ENCODE measurements around the gene SERHL2.
"Not testable (repeated sequence)": the region's sequence is repeated elsewhere in the genome, so short reads cannot be mapped to it uniquely, and the experiment has no call there.

SERHL2 gene

GRCh38 chr22:42575996-42576574, 22.3 kb downstream of the SERHL2 start:
- not testable (repeated sequence) for DNase-seq (ENCODE audit: low read depth)

GRCh38 chr22:42577141-42577540, 23.4 kb downstream of the SERHL2 start:
- not testable (repeated sequence) for DNase-seq (ENCODE audit: low read depth)

GRCh38 chr22:42577623-42578240, 24.0 kb downstream of the SERHL2 start:
- DNase-seq (ENCODE audit: low read depth) = no peak

GRCh38 chr22:42580040-42580439, 26.3 kb downstream of the SERHL2 start:
- not testable (repeated sequence) for DNase-seq (ENCODE audit: low read depth)

GRCh38 chr22:42581194-42581761, 27.5 kb downstream of the SERHL2 start:
- DNase-seq (ENCODE audit: low read depth) = not testable (repeated sequence)

GRCh38 chr22:42581762-42582716, 28.3 kb downstream of the SERHL2 start:
- peak; percentile 84 for DNase-seq (ENCODE audit: low read depth)

- no peak for DNase-seq (ENCODE audit: low read depth)
These were observed 29.2 kb downstream of the SERHL2 start for GRCh38 chr22:42582987-42583386.

GRCh38 chr22:42584364-42584940, 30.7 kb downstream of the SERHL2 start:
- DNase-seq (ENCODE audit: low read depth) = no peak

- DNase-seq (ENCODE audit: low read depth) = no peak
These were observed 31.3 kb downstream of the SERHL2 start for GRCh38 chr22:42585096-42585495.

GRCh38 chr22:42586381-42586780, 32.6 kb downstream of the SERHL2 start:
- no peak for DNase-seq (ENCODE audit: low read depth)

- DNase-seq (ENCODE audit: low read depth) = no peak
These were observed 33.9 kb downstream of the SERHL2 start for GRCh38 chr22:42587588-42588175.

- no peak for DNase-seq (ENCODE audit: low read depth)
These were observed 38.2 kb downstream of the SERHL2 start for GRCh38 chr22:42591987-42592386.

GRCh38 chr22:42595434-42595833, 41.7 kb downstream of the SERHL2 start:
- no peak for DNase-seq (ENCODE audit: low read depth)

GRCh38 chr22:42596336-42596735, 42.6 kb downstream of the SERHL2 start:
- no peak for DNase-seq (ENCODE audit: low read depth)

GRCh38 chr22:42596863-42597530, 43.2 kb downstream of the SERHL2 start:
- no peak for DNase-seq (ENCODE audit: low read depth)

GRCh38 chr22:42601879-42602465, 48.2 kb downstream of the SERHL2 start:
- DNase-seq (ENCODE audit: low read depth) = no peak

GRCh38 chr22:42602470-42602869, 48.7 kb downstream of the SERHL2 start:
- DNase-seq (ENCODE audit: low read depth) = no peak

- DNase-seq (ENCODE audit: low read depth) = no peak
These were observed 49.7 kb downstream of the SERHL2 start for GRCh38 chr22:42603427-42603826.

- no peak for DNase-seq (ENCODE audit: low read depth)
These were observed 50.6 kb downstream of the SERHL2 start for GRCh38 chr22:42604403-42604802.

- DNase-seq (ENCODE audit: low read depth) = not testable (repeated sequence)
These were observed 53.9 kb downstream of the SERHL2 start for GRCh38 chr22:42607641-42608040.
